Naive thymus-derived CD4-positive, alpha-beta T cell (primary cell): ENCODE data around the gene HUS1B. TPM values are rescaled to one million over a fixed set of nuclear protein-coding genes. Genes with fewer than 3 reads are reported as not detected.

Experiments
- polyA plus RNA-seq, 2 donors: library from polyadenylated mRNA; unstranded; fragments of 300-500 nt; fragmentation: Illumina TruSeq; gene quantifications; one replicate each; pipeline ENCODE4 v1.2.3, GENCODE V29; 2021
- total RNA-seq, 6 experiments: library from RNA in 5 of 6; stranded (reverse) in 5 of 6; gene quantifications; 1 replicate in 5 of 6; 2 replicates in 1 of 6; pipeline ENCODE4 v1.2.3 and lab custom pipeline; 2021 to 2026

The HUS1B gene
- total and polyA plus RNA-seq, 7 experiments from 2014 or later: 1.1 to 3.5 (median 2.1) TPM

Other genes starting within 250 kb of the HUS1B start
- 10 to 100 TPM; 26.7 to 40.6 (median 38.8) TPM for gene EXOC2, start 36.0 kb upstream of the HUS1B start, total RNA-seq
- 10 to 100 TPM; 33.9 to 45.4 TPM for gene EXOC2, start 36.0 kb upstream of the HUS1B start, polyA plus RNA-seq